GM18867 (cell line): ENCODE measurements around the gene PSMG1.

Source experiments
- ATAC-seq: cut with Tn5 transposase; IDR thresholded peaks from one replicate; pipeline ENCODE4 v1.9.1; 2021; ENCODE audit warnings: mild to moderate bottlenecking, moderate library complexity; ENCODE audit not compliant: unreplicated experiment

PSMG1 gene

DNA sequence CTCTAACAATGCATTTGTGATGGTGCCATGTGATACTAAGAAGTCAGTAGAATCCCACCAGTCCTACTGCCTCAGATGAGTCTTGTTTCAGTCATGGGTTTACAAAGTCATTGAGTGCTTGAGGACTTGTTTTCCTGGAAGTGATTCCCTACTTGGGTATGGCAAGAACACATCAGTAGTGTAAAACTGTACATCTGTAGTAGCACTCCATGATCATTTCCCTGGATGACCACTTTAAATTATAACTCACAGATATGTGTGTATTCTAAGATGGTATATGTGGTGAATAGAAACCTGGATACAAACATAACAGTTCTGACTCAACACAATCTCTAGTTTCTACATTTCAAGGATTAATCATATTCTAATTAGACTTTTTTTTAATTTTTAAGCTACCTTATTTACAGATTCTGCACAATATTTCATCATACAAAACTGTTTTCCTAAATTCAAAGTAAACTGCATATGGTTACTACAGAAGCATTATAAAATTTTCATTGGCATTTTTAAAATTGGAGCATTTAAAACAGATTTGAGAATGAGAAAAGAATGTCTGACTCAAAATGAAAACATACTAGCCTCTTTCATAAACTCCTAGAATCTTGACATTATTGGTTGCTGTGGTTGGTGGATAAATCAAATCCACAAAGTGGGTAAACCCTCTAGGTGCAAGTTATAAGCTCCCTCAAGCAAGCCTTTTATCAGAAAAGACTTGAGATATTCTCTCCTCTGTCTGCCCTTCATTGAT is 6.8 kb upstream of the PSMG1 start:
- no peak for ATAC-seq

DNA sequence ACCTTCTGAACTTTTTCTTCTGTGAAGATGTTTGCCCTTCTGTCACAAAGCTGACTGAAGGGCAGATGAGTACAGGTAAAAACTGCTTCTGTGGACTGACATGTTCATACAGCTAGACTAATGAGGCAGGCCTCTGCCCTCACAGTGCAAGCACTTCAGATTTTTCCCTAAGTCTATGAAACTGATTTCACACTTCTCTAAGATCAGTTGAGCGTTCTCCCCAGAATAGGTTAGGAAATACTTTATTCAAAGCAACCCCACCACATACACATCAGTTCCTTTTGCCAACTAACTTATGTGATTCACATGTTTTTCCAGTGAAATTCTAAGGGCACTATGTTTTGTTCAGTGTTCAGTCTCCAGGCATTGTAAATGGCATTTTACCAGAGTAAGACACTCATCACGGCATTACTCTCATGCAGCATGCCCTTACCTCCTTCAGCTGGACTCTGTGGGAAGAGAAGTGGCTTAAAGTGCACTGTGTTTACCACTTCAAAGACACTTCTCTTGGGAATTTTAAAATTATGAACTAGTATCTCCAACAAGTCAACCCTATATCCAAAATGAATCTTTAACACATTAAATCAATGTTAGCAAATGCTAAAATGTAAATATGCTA is 5.4 kb upstream of the PSMG1 start:
- ATAC-seq, result no peak

DNA sequence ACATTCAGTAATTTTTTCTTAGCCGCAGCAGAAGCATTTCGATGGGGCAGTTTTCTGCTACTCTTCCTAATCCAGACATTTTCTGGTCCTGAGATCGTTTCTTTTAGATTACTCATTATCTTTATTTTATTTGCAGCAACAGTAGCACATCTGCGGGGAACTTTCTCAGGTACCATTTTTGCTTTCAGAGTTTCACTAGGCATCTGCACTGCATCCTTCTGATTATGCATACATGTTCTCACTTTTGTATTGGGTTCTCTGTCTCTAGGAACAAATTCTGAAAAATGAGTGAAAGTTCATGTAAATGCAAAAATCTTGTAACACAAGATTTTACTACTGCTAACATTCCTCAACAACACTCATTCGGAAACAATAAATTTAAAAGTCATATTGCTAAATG is 3.9 kb upstream of the PSMG1 start:
- no peak for ATAC-seq

DNA sequence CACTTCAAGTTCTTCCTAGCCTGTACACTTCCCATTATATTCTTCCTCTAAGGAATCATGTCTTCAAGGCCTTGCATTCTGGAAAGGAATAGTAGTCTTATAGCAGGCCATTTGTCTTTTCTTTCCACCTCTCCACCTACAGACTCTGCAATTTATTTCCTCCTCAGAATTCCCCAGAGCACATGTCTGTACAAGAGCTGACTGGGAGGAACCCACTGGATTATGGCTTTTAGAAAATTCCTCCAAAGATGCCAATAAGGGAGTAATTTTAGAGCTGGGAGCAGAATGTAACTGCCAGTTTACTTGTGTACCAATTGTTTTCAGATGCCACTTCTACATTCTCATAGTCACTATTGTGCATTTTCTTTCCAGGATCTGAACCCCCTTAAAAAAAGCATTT is 3.4 kb upstream of the PSMG1 start:
- ATAC-seq, result no peak

DNA sequence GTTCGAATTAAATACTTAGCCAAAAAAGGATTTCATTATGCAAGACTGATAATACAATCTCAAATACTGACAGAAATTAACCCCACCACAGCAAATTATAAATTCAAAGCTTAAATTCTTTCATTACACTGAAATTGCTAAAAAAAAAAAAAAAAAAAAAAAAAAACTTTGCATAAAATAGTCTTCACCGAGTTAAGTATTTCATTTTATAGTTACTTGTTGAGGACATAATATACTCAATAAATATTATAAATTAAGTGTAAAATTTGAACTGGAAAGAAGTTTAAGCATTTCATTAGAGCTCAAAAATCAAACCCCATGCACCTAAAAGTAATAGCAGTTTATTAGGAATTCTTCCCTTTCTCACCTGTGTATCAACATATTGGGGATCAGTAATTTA is 1.9 kb upstream of the PSMG1 start:
- ATAC-seq, result no peak

DNA sequence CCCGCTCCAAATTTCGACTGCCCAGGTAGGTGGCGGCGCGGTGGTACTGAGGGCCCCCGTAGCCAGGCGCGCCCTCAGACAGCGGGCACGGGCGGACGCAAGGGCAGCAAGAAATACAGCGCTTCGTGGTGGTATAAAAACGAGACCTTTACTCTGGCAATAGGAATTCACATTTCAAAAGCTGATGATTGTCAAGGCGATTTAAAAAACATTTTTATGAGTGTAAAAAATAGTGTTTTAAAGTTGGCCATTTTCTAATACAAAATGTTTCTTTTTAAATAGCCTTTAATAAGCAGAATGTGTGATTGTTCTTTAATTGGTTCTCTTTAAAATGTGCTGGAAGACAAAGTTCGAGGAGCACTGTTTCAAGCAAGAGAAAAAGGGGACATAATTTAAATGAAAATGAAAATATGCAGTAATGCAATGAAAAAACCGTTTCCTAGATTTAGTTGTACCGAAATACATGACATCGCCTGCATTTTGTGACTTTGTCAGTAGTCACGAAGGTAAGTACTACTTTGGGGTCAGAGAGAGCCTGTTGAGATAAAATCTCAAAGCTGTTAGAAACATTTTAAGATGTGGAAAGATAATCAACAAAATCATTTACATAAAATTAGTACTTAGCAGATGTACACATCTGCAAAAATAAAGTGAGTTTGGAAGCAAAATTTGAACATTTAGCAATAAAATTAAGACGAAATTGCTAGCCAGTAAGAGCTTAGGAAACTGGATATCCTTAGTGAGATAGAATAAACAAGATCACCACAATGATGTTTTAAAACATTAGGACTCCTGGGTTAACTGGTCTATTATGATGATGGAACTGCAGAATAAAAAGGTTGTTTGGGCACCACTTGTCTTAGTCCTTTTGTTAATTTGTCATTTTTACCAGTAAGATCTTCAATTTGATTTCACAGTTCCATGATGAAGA is 1.1 kb upstream of the PSMG1 start:
- ATAC-seq, result no peak

DNA sequence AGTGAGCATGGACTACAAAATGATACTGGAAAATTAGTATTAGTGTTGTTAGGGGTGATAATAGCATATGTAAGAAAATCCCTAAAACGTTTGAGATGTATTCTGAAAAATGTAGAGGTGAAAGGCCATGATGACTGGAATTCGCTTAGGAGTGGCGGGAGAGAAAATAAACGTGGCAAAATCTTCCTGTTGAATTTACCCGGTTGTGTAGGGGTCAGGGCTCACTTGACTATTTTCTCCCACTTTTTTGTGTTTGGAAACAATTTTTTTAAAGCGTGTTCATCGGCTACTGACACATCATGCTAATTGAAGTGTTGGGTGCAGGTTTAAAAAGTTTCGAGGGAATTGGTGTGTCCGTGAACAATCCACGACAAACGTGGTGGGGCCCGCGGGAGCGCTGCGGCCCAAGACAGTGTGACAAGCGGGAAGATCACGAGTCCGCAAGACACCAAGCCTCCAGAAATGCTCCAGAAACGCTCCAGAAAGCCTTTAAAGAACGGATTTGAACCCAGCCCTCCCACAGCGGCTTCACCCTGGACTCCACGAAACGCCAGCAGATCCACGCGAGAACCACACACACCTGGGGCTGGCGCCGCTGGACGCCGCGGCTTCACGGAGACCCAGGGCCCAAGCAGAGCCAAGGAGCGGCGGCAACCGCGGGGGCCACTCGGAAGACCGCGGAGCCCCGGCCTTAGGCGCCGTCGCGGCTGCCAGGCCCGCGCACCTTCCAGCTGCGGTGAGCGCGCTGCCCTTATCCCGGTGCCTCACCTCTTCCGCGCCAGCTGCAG is 573 bp downstream of the PSMG1 start:
- ATAC-seq, result no peak

DNA sequence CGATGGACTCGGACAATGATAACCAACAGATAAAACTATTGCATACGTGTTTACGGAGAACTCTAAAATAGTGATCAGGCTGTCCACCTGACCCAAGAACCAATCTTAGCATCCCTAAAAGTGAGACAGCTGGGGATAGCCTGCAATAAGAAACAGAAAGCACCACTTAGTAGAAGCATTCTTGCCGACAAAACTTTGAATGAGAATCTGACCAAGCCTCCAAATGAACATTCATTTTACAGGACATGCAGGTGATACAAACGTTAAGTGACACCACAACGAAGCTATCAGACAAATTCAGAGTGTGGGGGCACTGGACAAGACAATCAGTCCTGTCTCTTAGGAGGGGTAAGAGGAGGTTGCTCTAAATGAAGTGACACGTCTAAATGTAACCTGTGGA is 1.2 kb downstream of the PSMG1 start:
- no peak for ATAC-seq

DNA sequence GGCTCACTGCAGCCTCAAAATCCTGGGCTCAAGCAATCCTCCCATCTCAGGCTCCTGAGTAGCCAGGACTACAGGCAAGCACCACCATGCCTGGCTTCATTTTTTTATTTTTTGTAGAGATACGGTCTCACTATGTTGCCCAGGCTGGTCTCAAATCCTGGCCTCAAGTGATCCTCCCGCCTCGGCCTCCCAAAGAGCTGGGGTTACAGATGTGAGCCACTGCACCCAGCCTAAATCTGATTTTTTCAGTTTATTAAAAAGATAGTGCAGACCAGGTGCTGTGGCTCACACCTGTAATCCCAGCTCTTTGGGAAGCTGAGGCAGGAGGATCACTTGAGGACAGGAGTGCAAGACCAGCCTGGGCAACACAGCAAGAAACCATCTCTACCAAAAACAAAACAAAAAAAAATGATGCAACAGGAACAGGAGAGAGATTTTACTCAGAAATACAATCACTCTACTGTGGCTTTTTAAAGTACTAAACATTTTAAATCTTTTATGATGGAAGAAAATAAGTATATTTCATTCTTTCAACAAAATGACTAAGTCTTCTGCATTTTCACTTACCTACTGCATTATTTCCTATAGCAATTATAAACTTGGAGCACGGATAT is 1.9 kb downstream of the PSMG1 start:
- ATAC-seq, result no peak

DNA sequence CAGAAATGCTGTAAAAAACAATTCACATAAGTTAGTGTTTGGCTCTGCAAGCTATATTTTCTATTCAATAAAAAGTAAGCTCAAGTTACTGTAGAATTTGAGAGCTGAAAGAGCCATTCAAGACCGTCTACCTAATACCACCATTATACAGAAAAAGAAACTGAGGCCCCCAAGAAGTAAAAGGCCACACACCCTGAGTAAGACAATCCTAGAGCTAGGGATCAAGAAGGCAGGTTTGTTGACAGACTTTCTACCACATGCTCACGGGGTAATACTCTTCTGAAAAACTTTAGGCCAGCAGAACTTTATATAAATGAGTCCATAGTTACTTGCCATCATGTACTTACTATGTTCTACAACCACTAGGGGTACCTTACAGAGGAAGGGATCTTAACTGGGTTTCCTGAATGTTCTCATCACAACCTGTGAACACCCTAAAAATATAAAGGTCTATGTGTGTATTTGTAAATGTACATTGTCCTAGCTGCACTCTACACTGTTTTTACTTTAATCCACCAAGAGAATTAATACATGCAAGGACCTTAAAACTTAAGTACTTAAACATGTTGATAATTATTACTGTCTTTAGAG is 2.7 kb downstream of the PSMG1 start:
- ATAC-seq, result no peak

DNA sequence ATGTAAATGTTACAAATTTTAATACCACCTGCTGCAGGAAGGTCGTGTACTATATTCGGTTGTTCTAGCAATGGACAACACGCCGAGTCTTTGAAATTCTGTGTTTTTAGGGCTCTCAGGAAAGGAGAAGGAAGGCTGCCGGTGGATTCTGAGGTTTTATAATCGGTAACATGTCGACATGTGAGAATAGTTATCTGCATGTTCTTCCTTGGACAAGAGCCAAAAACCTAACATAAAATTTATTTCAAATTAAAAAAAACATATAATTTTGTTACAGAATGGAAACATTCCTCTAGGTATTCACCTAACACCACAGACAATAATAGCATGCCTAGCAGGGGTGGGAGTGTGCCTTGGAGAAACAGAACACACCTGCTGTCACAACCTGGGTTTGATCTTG is 4.8 kb downstream of the PSMG1 start:
- ATAC-seq, result no peak

DNA sequence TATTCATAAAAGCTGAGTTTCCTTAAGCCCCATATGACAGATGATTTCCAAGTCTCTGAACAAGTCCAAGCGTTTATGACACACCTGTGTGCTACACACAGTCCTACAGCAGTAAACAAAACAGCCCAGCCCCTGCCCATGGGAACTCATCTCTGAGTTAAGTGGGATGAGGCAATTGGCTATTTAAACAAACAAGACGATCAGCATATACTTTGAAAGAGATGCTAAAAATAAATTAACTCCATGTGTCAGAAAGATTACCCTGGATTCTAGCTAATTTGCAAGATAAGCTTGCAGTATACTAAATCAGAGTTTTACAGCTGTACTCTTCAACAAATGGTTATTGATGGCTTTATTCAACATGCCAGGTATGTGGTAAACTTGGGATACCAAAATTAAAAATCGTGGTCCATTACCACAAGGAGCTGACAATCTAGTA is 7.0 kb downstream of the PSMG1 start:
- ATAC-seq, result no peak

DNA sequence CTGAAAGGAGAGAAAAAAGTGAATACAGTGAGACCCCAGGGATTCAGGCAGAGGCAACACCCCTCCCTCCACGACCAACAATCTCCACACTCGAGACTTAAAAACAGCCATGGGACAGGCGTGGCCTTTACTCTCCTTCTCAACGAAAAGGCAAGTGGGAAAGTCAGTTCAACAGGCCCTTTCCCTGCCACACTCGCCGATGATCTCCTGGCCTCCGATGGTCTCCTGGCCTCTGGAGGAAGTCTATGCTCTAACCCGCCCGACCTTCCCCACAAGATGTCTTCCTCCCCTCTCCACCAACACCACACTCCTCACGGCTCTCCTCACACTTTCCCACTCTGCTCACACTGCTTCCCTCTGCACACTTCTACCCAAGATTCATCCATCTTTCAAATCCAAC is 7.6 kb downstream of the PSMG1 start:
- ATAC-seq, result no peak

DNA sequence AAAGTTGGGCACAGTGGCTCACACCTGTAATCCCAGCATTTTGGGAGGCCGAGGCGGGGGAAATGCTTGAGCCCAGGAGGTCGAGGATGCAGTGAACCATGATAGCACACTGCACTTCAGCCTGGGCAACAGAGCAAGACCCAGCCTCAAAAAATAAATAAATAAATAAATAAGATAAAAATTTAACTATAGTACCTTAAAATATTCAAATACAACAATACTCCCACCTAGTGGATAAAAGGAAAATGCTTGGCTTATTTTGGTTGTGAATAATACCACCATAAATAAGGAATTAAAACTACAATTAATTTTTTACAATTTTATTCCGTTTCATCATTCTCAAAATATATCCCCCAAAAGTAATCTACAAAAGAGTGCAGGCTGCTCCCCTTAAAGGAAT is 8.1 kb downstream of the PSMG1 start:
- no peak for ATAC-seq

DNA sequence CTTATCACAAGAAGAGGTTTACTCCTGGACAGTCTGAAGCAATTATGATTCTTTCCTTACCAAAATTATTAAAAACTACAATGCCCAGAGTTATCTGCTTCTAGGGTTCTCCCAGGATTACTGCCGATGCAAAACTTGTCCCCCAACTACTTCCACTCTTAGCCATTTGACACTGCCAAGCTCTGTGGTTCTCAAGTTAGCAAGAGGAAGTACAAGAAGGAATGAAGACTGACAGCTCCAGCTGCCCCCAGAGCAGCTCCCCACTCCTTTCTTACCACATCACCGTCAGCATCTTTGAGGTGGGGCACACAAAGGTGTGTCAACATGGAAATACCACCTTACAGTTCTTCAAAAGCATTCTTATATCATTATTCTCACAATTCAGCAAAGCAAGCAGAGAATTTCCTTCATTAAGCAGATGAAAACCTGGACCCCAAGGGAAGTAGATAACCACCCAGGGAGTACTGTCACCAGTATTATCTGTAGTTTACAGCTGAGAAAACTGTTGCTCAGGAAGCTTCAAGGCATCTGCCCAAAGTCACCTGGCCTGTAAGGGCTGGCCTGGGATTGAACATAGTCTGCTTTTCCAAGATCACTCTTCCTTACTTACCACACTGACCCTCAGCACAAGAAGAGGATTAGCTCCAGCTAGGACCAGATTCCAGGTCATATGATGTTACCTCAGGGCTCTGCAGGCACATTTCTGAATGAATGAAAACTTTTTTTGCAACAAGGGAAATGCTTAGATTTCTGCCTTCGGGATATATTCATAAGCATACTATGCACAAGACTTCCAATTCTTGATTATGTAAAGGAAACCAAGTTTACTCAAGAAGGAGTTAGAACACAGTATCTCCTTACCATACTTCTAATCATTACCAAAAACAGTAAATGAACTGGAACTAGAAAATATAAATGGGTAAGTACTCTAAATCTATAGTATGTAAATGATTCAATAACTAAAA is 9.3 kb downstream of the PSMG1 start:
- ATAC-seq, result no peak

DNA sequence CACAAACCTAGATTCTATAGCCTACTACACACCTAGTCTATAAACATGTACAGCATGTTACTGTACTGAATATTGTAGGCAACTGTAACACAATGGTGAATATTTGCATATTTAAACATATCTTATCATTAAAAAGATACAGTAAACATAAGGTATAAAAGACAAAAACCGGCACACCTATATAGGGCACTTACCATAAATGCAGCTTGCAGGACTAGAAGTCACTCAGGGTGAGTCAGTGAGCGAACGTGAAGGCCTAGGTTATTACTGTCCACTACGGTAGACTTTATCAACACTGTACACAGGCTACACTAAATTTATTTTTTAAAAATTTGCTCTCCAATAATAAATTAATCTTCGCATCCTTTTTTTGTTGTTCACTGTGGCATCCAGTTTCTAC is 13.3 kb downstream of the PSMG1 start:
- no peak for ATAC-seq

DNA sequence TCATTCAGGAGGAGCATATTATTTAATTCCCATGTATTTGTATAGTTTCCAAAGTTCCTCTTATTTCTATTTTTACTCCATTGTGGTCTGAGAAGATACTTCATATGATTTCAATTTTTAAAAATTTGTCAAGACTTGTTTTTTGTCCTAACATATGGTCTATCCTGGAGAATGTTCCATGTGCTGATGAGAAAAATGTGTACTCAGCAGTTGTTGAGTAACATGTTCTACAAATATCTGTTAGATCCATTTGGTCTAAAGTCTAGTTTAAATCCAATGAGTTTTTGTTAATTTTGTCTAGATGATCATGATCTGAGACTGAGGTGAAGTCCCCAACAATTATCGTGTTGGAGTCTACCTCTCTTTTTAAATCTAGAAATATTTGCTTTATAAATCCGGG is 14.5 kb downstream of the PSMG1 start:
- ATAC-seq, result no peak

DNA sequence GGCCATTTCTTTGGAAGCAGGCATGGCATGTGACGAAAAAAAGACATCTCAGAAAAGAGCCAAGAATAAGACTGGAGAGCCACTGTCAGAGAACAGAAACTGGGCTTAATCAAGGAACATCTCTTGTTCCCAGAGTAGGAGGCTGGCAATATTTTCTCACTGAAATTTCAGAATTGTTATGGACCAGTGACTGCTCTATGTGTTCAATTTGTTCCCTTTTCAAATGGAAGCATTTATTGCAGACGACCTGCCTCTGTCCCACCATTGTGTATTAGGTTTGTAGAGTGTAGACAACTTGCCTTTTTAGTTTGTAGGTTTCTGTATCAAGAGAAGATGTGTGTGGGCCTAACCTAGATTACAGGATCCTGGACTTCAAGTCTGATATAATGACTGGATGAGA is 18.7 kb downstream of the PSMG1 start:
- ATAC-seq, result no peak

DNA sequence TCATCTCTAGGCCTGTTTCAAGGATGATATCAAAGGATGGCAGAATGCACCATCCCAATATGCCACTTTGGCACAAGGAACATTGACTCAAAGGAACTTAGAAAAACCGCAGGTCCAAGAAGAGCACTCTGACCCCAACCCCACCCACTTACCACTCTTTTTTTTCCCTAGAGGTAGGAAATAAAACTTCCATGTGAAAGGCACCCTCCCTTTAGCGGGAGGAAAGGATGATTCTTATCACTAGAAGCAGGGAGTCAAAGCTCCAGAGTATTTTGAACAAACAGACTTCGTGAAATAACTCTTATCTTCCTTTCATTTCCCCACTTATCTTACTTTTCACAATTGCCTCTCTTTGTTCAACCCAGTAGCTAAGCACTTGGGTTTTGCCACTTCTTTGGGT is 22.2 kb downstream of the PSMG1 start:
- ATAC-seq, result no peak
